ENCODE data around the gene SAP130.

Gene SAP130

DNA sequence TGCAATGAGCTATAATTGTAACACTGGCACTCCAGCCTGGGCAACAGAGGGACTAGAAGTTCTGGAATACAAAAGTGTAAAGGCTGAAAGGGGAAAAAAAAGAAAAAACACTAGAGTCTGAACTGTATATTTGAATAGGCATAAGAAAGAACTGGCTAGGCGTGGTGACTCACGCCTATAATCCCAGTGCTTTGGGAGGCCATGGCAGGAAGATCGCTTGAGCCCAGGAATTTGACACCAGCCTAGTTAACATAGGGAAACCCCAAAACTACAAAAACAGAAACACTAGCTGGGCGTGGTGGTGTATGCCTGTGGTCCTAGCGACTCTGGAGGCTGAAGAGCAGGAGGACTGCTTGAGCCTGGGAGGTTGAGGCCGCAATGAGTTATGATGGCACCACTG, 70.6 kb downstream of the SAP130 start:
- TF ChIP-seq, protein P1, sequence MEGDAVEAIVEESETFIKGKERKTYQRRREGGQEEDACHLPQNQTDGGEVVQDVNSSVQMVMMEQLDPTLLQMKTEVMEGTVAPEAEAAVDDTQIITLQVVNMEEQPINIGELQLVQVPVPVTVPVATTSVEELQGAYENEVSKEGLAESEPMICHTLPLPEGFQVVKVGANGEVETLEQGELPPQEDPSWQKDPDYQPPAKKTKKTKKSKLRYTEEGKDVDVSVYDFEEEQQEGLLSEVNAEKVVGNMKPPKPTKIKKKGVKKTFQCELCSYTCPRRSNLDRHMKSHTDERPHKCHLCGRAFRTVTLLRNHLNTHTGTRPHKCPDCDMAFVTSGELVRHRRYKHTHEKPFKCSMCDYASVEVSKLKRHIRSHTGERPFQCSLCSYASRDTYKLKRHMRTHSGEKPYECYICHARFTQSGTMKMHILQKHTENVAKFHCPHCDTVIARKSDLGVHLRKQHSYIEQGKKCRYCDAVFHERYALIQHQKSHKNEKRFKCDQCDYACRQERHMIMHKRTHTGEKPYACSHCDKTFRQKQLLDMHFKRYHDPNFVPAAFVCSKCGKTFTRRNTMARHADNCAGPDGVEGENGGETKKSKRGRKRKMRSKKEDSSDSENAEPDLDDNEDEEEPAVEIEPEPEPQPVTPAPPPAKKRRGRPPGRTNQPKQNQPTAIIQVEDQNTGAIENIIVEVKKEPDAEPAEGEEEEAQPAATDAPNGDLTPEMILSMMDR (IDR thresholded peaks at IDR 0.05; ENCODE audit: low read depth, low read length), result no peak
- no peaks in the 10 kb centered on the region for H3K36me3 ChIP-seq
- DNase-seq, result no peak
- no peaks in the 10 kb centered on the region for H3K27me3 ChIP-seq
- H3K4me3 ChIP-seq (ENCODE audit: low read depth, low read length), result no peak overlapping the region
- H3K9me3 ChIP-seq, result no peaks in the 10 kb centered on the region
- H3K4me1 ChIP-seq, result no peaks in the 10 kb centered on the region

DNA sequence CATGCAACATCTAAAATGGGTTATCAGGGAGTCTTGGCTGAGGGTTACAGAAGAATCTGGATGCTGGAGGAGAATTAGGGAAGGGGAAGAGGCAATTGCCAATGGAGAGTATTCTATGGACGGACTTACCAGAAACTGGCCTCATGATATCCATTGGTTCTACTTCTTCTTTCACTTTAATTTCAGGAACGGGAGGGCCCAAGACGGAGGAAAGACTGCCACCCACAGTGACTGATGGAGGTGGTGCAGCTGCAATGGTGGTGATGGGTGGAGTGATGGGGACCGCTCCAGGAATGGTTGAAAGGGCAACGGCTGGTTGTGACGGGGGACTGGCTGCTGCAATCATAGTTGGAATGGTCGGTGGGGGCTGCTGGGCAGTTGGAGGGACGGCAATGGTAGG, 73.0 kb downstream of the SAP130 start:
- TF ChIP-seq, protein P1 (IDR thresholded peaks at IDR 0.05; ENCODE audit: low read depth, low read length), result no peak
- DNase-seq, result no peak
- peaks cover 2% of the 10 kb centered on the region for H3K36me3 ChIP-seq

DNA sequence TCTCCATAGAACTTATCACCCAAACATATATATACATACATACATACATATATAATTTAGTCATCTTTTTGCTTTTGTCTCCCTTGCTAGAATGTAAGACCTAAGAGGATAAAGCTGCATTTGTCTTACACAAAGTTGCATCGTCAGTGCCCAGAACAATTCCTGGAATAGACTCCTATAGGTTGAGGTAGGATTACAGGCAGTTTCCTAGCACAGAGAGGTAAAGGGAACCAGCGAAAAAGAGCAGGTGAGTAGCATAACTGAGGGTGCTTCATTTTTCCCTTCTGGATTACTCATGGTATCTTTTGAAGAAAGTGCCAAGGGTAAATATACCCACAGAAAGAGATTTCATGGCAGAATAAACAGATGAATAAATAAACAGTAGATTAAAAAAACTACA, 74.0 kb downstream of the SAP130 start:
- H3K36me3 ChIP-seq, result peaks cover 9% of the 10 kb centered on the region
- no peaks in the 10 kb centered on the region for H3K27me3 ChIP-seq
- TF ChIP-seq, protein P1 (IDR thresholded peaks at IDR 0.05; ENCODE audit: low read depth, low read length), result no peak
- H3K9me3 ChIP-seq, result no peaks in the 10 kb centered on the region
- H3K4me1 ChIP-seq, result no peaks in the 10 kb centered on the region
- no peak overlapping the region for H3K4me3 ChIP-seq (ENCODE audit: low read depth, low read length)
- DNase-seq, result no peak

More for the DNA sequence above, 73.0 kb downstream of the SAP130 start:
- Histone ChIP-seq H3K27me3 (no peaks in the 10 kb centered on the region), H3K9me3 (no peaks in the 10 kb centered on the region), H3K4me1 (no peaks in the 10 kb centered on the region), H3K4me3 (ENCODE audit: low read depth, low read length) (no peak overlapping the region)

DNA sequence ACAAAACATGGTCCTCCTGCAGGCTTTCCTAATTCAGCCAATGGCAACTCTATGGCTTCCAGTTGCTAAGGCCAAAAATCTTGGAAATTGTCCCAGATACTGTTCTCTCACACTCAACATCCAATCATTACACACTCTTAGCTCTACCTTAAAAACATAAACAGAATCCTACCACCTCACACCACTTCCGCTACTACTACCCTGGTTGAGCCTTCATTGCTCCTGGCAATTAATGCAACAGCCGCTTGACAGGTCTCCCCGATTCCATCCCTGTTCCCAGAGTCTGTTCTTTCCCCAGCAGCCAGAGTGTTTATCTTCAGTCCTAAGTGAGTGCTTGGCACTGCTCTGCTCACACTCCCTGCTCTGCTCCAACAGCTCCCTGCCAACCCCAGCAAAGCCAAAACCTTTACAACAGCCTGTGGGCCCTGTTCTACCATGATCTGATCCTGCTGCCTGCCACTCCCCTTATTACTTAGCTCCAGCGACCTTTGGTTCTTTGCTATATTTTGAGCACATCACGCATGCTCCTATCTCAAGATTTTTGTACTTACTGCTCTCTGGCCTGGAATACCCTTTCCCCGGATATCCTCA, 74.6 kb downstream of the SAP130 start:
- Histone ChIP-seq H3K36me3 (peaks cover 9% of the 10 kb centered on the region), H3K9me3 (no peaks in the 10 kb centered on the region), H3K4me3 (ENCODE audit: low read depth, low read length) (no peak overlapping the region), H3K4me1 (no peaks in the 10 kb centered on the region), H3K27me3 (no peaks in the 10 kb centered on the region)
- TF ChIP-seq, protein P1 (IDR thresholded peaks at IDR 0.05; ENCODE audit: low read depth, low read length), result no peak
- DNase-seq, result no peak

DNA sequence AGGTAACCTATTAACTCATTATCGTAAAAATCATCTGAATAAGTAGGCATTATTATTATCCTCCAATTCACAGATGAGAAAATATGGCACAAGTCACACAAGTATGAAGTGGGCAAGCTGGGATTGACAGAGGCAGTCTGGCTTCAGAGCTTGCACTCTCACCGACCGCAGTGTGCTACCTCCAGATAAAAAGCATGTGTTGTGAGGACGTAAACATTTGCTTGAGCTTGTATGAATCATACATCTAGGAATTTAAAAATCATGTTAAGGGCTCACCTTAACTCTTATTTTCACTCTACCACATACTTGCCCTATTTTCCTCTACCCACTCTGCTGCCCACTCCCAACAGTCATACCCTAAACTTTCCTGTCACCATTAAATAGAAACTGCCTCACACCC, 76.8 kb downstream of the SAP130 start:
- TF ChIP-seq, protein P1 (IDR thresholded peaks at IDR 0.05; ENCODE audit: low read depth, low read length), result no peak
- Histone ChIP-seq H3K36me3 (peaks cover 9% of the 10 kb centered on the region), H3K4me1 (no peaks in the 10 kb centered on the region), H3K4me3 (ENCODE audit: low read depth, low read length) (no peak overlapping the region), H3K9me3 (no peaks in the 10 kb centered on the region), H3K27me3 (no peaks in the 10 kb centered on the region)
- no peak for DNase-seq

DNA sequence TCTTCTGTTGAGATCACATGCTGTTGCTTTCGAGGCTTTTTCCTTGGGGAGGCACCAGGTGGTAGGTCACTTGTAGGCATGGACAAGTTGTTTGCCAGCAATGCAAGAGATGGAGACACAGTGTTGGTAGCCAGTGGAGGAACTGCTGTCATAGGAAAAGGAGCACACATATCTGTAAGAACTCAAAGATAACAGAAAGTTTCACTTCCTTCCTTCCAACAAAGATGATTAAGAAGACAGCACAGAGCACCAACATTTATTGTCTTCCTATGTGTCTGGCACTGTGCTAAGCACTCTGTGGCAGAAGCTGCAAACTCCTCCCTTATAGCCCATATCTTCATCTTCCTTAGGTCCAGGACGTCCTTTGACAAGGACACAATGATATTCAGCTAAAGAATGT, 77.6 kb downstream of the SAP130 start:
- DNase-seq, result no peak
- H3K4me1 ChIP-seq, result no peaks in the 10 kb centered on the region
- peaks cover 9% of the 10 kb centered on the region for H3K36me3 ChIP-seq
- no peak overlapping the region for H3K4me3 ChIP-seq (ENCODE audit: low read depth, low read length)
- H3K9me3 ChIP-seq, result no peaks in the 10 kb centered on the region
- no peaks in the 10 kb centered on the region for H3K27me3 ChIP-seq
- TF ChIP-seq, protein P1 (IDR thresholded peaks at IDR 0.05; ENCODE audit: low read depth, low read length), result no peak
